Fibroblast of skin of left quadriceps (primary cell): ENCODE measurements around the gene LRRC74A.
A peak's percentile ranks its signal among the peaks of the same experiment; 100 is the strongest.

Source experiments
- DNase-seq, 2 experiments: peaks; one replicate each; pipeline ENCODE4 v3.0.0-alpha.2; 2013; ENCODE audit warnings: low read depth in 2 of 2

Gene LRRC74A

GRCh38 chr14:76846331-76847047, 20.3 kb downstream of the LRRC74A start:
- DNase-seq, result no peak

DNA sequence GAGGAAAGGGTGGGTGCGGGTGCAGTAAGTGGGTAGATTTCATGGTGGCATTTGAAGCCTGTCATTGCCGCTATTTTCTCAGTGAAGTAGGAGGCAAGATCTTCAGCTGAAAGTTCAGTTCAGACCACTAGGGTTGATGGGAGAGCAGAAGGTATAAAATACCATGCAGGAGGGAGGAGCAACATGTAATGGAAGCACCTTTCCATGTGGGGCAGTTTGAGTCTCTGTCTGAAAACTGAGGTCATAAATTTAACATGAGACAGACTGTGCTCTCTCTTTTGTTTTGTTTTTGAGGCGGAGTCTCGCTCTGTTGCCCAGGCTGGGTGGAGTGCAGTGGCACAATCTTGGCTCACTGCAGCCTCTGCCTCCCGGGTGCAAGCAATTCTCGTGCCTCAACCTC, 22.7 kb downstream of the LRRC74A start:
- no peak for DNase-seq

- DNase-seq, result no peak
Observed at GRCh38 chr14:76855066-76855465, 28.9 kb downstream of the LRRC74A start.

DNA sequence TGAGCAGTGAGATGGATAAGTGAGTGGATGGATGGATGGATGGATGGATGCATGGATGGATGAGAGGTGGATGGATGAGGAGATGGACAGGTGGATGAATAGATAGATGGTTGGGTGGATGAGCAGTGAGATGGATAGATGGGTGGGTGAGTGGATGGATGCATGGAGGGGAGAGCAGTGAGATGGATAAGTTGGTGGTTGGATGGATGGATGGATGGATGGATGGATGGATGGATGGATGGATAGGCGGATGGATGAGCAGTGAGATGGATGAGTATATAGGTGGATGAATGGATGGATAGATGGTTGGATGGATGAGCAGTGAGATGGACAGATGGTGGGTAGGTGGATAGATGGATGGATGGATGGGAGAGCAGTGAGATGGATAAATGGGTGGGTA, 30.6 kb downstream of the LRRC74A start:
- no peak for DNase-seq

DNA sequence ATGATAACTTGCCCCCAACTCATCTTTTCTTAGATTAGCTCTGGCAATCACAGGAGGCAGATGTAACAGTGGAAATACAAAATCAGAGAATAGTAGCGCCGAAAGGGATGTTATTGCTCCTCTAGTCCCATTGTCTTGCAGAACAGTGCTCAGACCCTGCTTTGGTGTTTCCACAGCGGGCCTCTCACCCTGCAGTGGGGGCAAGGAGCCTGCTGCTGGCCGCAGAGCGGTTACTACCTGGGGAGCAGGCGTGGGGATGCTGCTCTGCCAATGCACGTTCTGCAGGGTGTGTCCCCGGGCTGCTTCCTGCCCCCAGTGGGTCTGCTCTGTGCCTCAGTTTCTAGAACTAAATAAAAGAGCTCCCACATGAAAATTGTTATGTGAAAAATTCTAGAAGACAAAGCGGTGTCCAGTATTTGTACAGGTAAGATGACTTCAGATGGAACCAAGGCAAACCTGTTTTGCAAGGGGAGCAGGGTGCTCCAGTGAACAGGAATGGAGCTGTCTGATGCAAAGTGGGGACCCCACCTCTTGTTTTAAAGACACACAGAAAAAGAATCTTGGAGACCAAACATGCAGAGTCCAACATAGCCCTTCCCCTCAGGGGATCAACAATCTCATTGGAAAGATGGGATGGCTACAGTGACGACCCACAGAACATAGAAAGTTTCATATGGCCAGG, 35.5 kb downstream of the LRRC74A start:
- DNase-seq, result no peak

DNA sequence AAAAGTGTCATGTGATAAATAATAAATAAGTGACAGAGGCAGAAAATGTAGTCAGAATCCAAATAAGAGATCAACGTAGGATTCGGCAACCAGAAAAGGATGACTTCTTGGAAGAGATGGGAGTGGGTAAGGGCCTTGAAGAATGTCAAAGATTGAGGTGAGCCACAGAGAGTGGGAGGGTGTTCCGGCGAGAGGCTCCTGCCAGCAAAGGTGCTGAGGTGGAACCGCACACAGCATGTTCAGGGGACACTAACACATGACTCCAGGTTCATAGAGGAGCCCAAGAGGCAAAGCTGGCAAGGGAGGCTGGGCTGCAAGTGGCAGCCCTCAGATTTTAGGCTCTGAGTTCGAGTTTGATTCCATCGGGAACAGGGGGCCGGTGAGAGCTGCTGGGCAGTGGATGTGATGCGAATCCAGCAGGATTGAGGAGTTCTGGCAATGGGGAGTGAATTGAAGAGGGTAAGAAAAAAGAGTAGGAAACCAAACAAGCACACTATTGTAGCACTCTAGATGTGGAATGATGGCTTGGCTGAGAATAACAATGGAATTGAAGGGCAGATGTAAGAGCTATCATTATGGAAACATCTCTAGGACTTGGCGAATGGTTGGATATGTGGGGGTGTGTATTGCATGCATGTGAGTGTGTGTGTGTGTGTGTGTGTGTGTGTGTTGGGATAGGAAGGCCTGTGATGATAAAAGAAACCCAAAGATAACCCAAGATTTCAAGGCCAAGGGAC, 36.5 kb downstream of the LRRC74A start:
- no peak for DNase-seq

DNA sequence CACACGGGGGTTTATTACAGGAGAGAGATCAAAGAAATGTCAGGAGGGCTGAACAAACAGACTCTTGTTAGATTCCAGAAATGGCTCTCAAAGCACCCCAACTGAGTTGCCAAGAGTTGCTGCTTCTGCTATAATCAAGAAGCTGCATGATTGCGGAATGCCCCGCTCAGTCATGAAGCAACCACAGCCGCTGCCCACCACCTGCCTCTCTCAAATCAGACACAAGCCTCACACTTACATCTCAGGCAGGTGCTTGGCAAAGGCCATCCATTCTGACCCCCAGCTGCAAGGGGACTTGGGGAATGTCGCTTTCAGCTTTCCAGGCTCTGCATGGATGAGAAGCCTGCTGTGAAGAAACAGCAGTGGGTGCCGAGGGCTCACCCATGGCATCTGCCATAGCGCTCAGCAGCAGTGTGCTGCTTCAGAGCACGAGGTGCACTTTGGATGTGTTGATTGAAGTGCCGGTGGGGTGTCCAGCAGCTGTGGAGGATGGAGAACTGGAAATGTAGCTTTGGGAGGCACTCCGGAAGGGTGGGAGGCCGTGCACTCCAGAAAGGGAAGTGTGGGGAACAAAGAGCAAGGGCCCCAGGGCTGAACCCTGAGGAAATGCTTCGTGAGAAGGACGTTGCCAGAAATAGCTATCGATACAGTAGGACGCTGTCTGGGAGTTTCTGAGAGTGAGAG, 37.7 kb downstream of the LRRC74A start:
- DNase-seq, result no peak

- no peak for DNase-seq
Observed at GRCh38 chr14:76866456-76866855, 40.2 kb downstream of the LRRC74A start.

- no peak for DNase-seq
Observed at GRCh38 chr14:76867516-76868453, 41.6 kb downstream of the LRRC74A start.

DNA sequence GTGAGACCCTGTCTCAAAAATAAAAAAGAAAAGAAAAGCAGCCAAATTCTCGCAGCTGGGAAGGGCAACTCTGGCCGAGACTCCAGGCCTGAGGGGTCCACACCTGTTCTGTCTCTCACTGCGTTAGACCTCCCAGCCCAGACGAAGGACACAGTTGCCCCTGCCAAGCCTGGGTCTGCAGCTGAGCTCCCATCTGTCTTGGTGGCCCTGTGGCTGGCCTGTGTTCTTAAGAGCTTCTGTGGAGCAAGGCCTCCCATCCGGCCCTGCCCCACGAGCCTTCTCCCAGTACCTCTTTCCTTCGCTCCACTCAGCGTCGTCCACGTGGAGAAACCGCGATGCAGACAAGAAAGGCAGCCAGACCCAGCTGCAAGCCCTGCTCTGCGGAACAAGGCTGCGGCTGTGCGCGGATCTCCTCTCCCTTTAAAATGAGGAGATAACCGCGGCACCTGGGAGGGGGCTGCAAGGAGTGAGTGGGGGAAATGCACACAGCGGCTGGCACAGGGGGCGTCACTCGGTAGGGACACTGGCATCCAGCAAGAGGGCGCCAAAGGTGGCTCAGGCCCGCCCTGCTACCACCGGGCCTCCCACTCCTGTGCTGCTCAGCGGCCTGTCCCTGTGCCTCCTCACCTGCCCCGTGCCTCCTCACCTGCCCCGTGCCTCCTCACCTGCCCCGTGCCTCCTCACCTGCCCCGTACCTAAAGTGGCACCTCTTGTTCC, 42.4 kb downstream of the LRRC74A start:
- DNase-seq, result no peak

DNA sequence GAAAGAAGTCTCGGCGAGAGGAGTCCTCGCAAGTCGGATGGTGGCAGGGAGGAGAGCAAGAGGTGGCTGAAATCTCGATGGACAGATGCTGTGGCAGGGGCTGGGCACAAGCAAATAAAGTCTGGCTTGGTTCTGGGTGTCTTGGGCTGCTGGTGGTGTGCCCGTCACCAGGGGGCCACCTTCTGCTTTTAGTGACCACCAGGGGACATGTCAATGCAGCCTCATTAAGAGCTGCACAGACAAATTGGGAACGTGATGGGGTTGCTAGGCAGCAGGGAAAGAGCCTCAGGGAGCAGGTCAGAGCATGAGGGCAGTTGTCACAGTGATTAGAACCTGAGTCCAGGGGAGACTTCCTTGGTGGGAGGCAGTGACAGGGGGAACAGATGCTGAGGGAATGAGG, 44.0 kb downstream of the LRRC74A start:
- DNase-seq, result no peak

GRCh38 chr14:76872796-76873432, 46.7 kb downstream of the LRRC74A start:
- peak; percentile 13 to 15 for DNase-seq

DNA sequence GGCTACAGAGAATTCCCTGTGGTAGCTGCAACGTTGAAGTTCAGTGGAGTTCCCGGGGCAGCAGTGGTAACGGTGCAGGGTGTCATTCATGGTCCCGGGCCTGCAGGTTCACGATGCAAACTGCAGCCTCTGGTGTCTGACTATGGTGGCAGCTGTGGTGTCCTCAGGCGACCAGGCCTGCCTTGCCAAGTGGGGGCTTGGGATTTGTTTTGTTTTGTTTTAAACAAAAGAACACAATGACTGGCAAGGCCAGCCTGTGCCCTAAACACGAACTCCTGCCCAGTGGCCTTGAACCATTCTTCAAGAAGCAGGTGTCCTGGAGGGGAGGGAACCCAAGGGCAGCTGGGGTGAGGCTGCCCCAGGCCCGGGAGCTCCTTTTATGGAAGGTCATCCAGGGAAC, 48.5 kb downstream of the LRRC74A start:
- no peak for DNase-seq

- DNase-seq, result peak; percentile 16 to 32
Observed at GRCh38 chr14:76876076-76876475, 49.9 kb downstream of the LRRC74A start.

GRCh38 chr14:76877871-76878270, 51.7 kb downstream of the LRRC74A start:
- DNase-seq, result no peak

- DNase-seq, result no peak
Observed at GRCh38 chr14:76880449-76880848, 54.2 kb downstream of the LRRC74A start.

- no peak for DNase-seq
Observed at GRCh38 chr14:76881348-76881747, 55.1 kb downstream of the LRRC74A start.

DNA sequence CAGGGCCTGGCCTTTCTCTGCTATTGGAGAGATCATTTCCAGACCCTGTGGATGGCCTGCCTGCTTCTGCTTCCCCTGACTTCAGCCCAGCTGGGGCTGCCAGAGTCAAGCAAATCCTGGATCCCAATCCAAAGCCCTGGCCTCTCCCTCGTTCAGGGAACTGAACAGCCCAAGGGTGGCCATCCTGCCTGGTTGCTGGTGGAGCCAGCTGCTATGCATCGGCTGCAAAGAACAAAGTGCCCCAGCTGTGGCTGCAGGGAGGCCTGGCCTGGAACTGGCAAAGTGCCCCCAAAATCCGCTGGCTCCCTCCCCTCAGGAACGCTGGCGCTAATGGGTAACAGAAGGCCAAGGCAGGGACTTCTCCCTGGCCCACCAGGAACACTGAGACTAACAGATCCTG, 56.4 kb downstream of the LRRC74A start:
- DNase-seq, result no peak

DNA sequence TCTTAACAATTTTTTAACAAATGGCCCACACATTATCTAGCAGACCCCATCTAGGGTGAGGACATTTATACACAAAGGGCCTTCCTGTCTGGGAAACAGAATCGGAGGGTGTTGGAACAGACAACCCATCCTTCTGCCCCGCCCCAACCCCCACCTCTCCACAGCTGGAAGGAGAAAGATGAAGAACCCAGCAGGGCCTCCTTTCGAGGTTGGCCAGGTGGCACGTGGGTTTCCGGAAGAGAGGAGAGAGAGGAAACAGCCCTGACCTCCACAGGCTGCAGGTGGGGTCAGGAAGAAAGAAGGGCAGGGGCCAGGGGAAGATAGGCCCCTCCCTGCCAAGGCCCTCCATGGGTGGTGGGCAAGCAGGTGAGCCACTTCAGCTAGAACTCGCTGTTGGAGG, 57.2 kb downstream of the LRRC74A start:
- no peak for DNase-seq

DNA sequence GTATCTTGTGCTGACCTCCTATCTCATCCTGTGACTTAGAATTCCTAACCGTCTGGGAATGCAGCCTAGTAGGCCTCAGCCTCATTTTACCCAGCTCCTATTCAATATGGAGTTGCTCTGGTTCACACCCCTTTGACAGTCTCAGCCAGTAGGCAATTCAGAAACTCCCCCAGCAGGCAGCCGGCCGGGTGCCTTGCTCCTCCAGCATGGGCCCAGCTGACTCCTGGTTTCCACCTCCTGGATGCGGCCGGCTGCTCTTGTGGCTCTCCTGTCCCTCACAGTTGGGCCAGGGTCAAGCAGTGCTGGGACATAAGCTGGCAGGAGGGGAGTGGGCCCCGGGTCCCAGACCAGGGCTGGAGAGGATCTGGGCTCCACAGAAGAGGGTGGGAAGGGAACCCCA, 58.2 kb downstream of the LRRC74A start:
- DNase-seq, result no peak
